Fibroblast of skin of scalp (primary cell): Measurements from ENCODE around the gene APLN.

Experiments used
- DNase-seq: peaks from one replicate; pipeline ENCODE4 v3.0.0-alpha.2; 2013

APLN gene

GRCh38 chrX:129659861-129660260 is 5.1 kb upstream of the APLN start:
- no peak for DNase-seq

GRCh38 chrX:129659141-129659540 is 4.4 kb upstream of the APLN start:
- DNase-seq: no peak

GRCh38 chrX:129658429-129658828 is 3.7 kb upstream of the APLN start:
- no peak for DNase-seq

- no peak for DNase-seq
Observed at GRCh38 chrX:129655547-129656249, 942 bp upstream of the APLN start.

GRCh38 chrX:129653971-129654651 is 645 bp downstream of the APLN start:
- no peak for DNase-seq

GRCh38 chrX:129653181-129653970 is 1.4 kb downstream of the APLN start:
- DNase-seq: no peak

- DNase-seq: no peak
Observed at GRCh38 chrX:129652565-129653169, 2.1 kb downstream of the APLN start.

GRCh38 chrX:129651756-129652564 is 2.8 kb downstream of the APLN start:
- no peak for DNase-seq

GRCh38 chrX:129650821-129651510 is 3.8 kb downstream of the APLN start:
- no peak for DNase-seq

GRCh38 chrX:129650183-129650689 is 4.5 kb downstream of the APLN start:
- DNase-seq: no peak

- DNase-seq: no peak
Observed at GRCh38 chrX:129649268-129650182, 5.2 kb downstream of the APLN start.

- DNase-seq: no peak
Observed at GRCh38 chrX:129648514-129649267, 6.1 kb downstream of the APLN start.

GRCh38 chrX:129647418-129648410 is 7.0 kb downstream of the APLN start:
- DNase-seq: no peak

- no peak for DNase-seq
Observed at GRCh38 chrX:129646566-129647417, 8.0 kb downstream of the APLN start.

- no peak for DNase-seq
Observed at GRCh38 chrX:129642641-129643040, 12.1 kb downstream of the APLN start.

- DNase-seq: no peak
Observed at GRCh38 chrX:129641941-129642340, 12.8 kb downstream of the APLN start.

GRCh38 chrX:129641469-129641868 is 13.3 kb downstream of the APLN start:
- DNase-seq: no peak
